Measurements from ENCODE around the gene NAA80. TPM values are rescaled to one million over a fixed set of nuclear protein-coding genes. Genes with fewer than 3 reads are reported as not detected.

Gene NAA80
- total and polyA plus RNA-seq, 2 of the 13 experiments (the other 11 are each of a cell fraction or from before 2014, with no cell fraction given): 3.4 to 8.7 TPM

GRCh38 chr3:50263478-50264382 lies 35.5 kb downstream of the NAA80 start (continued):
- no peak for TF ChIP-seq ZNF792 (CRISPR knock-in tag; IDR thresholded peaks at IDR 0.05)
- TF ChIP-seq ZBTB33 (CRISPR knock-in tag; IDR thresholded peaks at IDR 0.05): no peak
- no peak for TF ChIP-seq ZNF274 (CRISPR knock-in tag; IDR thresholded peaks at IDR 0.05)
- TF ChIP-seq ZBTB40 (IDR thresholded peaks at IDR 0.05): no peak
- TF ChIP-seq ZBTB40 (CRISPR knock-in tag; IDR thresholded peaks at IDR 0.05): no peak
- peak; percentile 43; the same call in 1 of the 2 replicates for TF ChIP-seq ZSCAN25 (CRISPR knock-in tag; IDR thresholded peaks at IDR 0.05)
- TF ChIP-seq ZNF562 (CRISPR knock-in tag; IDR thresholded peaks at IDR 0.05; ENCODE audit: borderline replicate concordance): no peak
- no peak for TF ChIP-seq ISL2 (CRISPR knock-in tag; IDR thresholded peaks at IDR 0.05)
- TF ChIP-seq ZMYM3 (CRISPR knock-in tag; IDR thresholded peaks at IDR 0.05): peak; percentile 74
- no peak for TF ChIP-seq MEF2D (CRISPR knock-in tag; IDR thresholded peaks at IDR 0.05)
- TF ChIP-seq CEBPG (CRISPR knock-in tag; IDR thresholded peaks at IDR 0.05): no peak
- TF ChIP-seq ZNF24 (IDR thresholded peaks at IDR 0.05): no peak
- no peak for TF ChIP-seq FOSL1 (CRISPR knock-in tag; IDR thresholded peaks at IDR 0.05; ENCODE audit: borderline replicate concordance)
- no peak for TF ChIP-seq ZNF101 (CRISPR knock-in tag; IDR thresholded peaks at IDR 0.05; ENCODE audit: borderline replicate concordance, low read depth)
- no peak for TF ChIP-seq ZNF260 (CRISPR knock-in tag; IDR thresholded peaks at IDR 0.05; ENCODE audit: borderline replicate concordance, low read depth)
- TF ChIP-seq ZSCAN30 (CRISPR knock-in tag; IDR thresholded peaks at IDR 0.05): no peak
- TF ChIP-seq RARA (CRISPR knock-in tag; IDR thresholded peaks at IDR 0.05): peak; percentile 54
- TF ChIP-seq NBN (conservative IDR thresholded peaks at IDR 0.05): no peak
- no peak for TF ChIP-seq ZNF136 (CRISPR knock-in tag; IDR thresholded peaks at IDR 0.05; ENCODE audit: low read depth)
- no peak for TF ChIP-seq ZNF12 (CRISPR knock-in tag; IDR thresholded peaks at IDR 0.05)
- TF ChIP-seq MLLT10 (CRISPR knock-in tag; IDR thresholded peaks at IDR 0.05): no peak
- no peak for TF ChIP-seq NFATC3 (CRISPR knock-in tag; IDR thresholded peaks at IDR 0.05)
